Mucosa of descending colon (tissue), 3 donors: ENCODE measurements around the gene TBL1XR1. TPM values are rescaled to one million over a fixed set of nuclear protein-coding genes. Genes with fewer than 3 reads are reported as not detected.
"Not testable (repeated sequence)": the region's sequence is repeated elsewhere in the genome, so short reads cannot be mapped to it uniquely, and the experiment has no call there.

ENCODE experiments used
- ATAC-seq: fragments of 200-7000 bp; cut with Tn5 transposase; one replicate; pipeline ENCODE4 v1.9.1; 2020; ENCODE audit warnings: mild to moderate bottlenecking, moderate library complexity
- DNase-seq, 3 donors: peaks; one replicate each; pipeline ENCODE4 v3.0.0-alpha.2; 2020
- H3K36me3 ChIP-seq: fragments of 200-600 bp; one replicate; pipeline ENCODE4 v1.8.0; 2021; ENCODE audit warnings: low read depth, mild to moderate bottlenecking
- H3K4me1 ChIP-seq: fragments of 200-600 bp; one replicate; pipeline ENCODE4 v1.8.0; 2021; ENCODE audit warnings: low read depth, mild to moderate bottlenecking
- H3K4me3 ChIP-seq: fragments of 200-600 bp; one replicate; pipeline ENCODE4 v1.8.0; 2021; ENCODE audit warnings: mild to moderate bottlenecking
- H3K9me3 ChIP-seq: fragments of 200-600 bp; one replicate; pipeline ENCODE4 v1.8.0; 2021; ENCODE audit warnings: mild to moderate bottlenecking
- CTCF ChIP-seq: fragments of 200-600 bp; IDR thresholded peaks from one replicate; pipeline ENCODE4 v1.8.0; 2022; ENCODE audit warnings: antibody characterized with exemption, mild to moderate bottlenecking
- intact Hi-C, 2 donors: fragments of 100-400 bp; cut with DNase I in 1 of 2; cut with micrococcal nuclease in 1 of 2; formaldehyde crosslinking; loops; one replicate each; pipeline versions ENCODE4 v1.11.0 to v1.11.1; 2022; cut with DNase I, micrococcal nuclease
- total RNA-seq, 3 donors: library from RNA; stranded (reverse); fragmentation: NEBNext Ultra II Directional in 2 of 3; extraction: Animal tissue kit (Norgen Biotek cat#: 25700) in 2 of 3; gene quantifications; one replicate each; pipeline versions ENCODE4 v1.2.1 to v1.2.4, GENCODE V29; 2021 to 2023
- donor health status: DM: no; HTN: no; CAD: no; lungs with moderate emphysema.
- donor health status: DM: no; HTN: no; CAD: no.
- donor health status: DM: no; HTN: yes; CAD: no.

The TBL1XR1 gene
- total RNA-seq, 3 donors from 2014 or later = 175 to 200 (median 178) TPM

- Histone ChIP-seq H3K4me1 (peaks cover 25% of the 10 kb centered on the region), H3K9me3 (no peaks in the 10 kb centered on the region), H3K4me3 (no peak overlapping the region), H3K36me3 (no peaks in the 10 kb centered on the region)
- no peak for DNase-seq
- TF ChIP-seq CTCF = no peak
- ATAC-seq = no peak
- intact Hi-C loops = loop anchor here (10.0 kb wide), 3 partner anchors 129 to 1191 kb away; no protein-coding TSS in a partner anchor
Observed at GRCh38 chr3:177193688-177194268, 3.5 kb downstream of the TBL1XR1 start.

- H3K9me3 ChIP-seq, H3K36me3 ChIP-seq, ATAC-seq, H3K4me3 ChIP-seq: not testable (repeated sequence)
- peak in 1 of 3 donors; percentile 5 for DNase-seq
- H3K4me1 ChIP-seq = peaks cover 22% of the 10 kb centered on the region
- intact Hi-C loops = loop anchor here (10.0 kb wide), 3 partner anchors 128 to 1192 kb away; no protein-coding TSS in a partner anchor
Observed at GRCh38 chr3:177193275-177193674, 4.0 kb downstream of the TBL1XR1 start.

GRCh38 chr3:177190756-177191681 lies 6.3 kb downstream of the TBL1XR1 start:
- ATAC-seq (no peak), DNase-seq (peak in 1 of 3 donors; percentile 1)
- Histone ChIP-seq H3K4me1 (peaks cover 26% of the 10 kb centered on the region), H3K36me3 (no peaks in the 10 kb centered on the region), H3K9me3 (no peaks in the 10 kb centered on the region), H3K4me3 (no peak overlapping the region)
- no peak for TF ChIP-seq CTCF
- intact Hi-C loops = loop anchor here (10.0 kb wide), 3 partner anchors 126 to 1194 kb away; no protein-coding TSS in a partner anchor

- ATAC-seq, H3K36me3 ChIP-seq, H3K4me3 ChIP-seq, H3K9me3 ChIP-seq: not testable (repeated sequence)
- DNase-seq = peak in 1 of 3 donors; percentile 0
- intact Hi-C loops = loop anchor here (10.0 kb wide), 3 partner anchors 125 to 1195 kb away; no protein-coding TSS in a partner anchor
- H3K4me1 ChIP-seq = peaks cover 29% of the 10 kb centered on the region
Observed at GRCh38 chr3:177190184-177190583, 7.1 kb downstream of the TBL1XR1 start.

- H3K4me3 ChIP-seq, DNase-seq, ATAC-seq, intact Hi-C loops, H3K9me3 ChIP-seq, H3K36me3 ChIP-seq: not testable (repeated sequence)
- peaks cover 29% of the 10 kb centered on the region for H3K4me1 ChIP-seq
Observed at GRCh38 chr3:177188325-177188724, 9.0 kb downstream of the TBL1XR1 start.

- no peak for DNase-seq
- TF ChIP-seq CTCF = no peak
- peak; percentile 33 for ATAC-seq
- intact Hi-C loops = no loop called here
- H3K36me3 ChIP-seq = no peaks in the 10 kb centered on the region
- H3K4me3 ChIP-seq = no peak overlapping the region
- H3K4me1 ChIP-seq = peaks cover 22% of the 10 kb centered on the region
- no peaks in the 10 kb centered on the region for H3K9me3 ChIP-seq
Observed at GRCh38 chr3:177186306-177186705, 11.0 kb downstream of the TBL1XR1 start.

GRCh38 chr3:177185035-177185574 lies 12.2 kb downstream of the TBL1XR1 start:
- peaks cover 15% of the 10 kb centered on the region for H3K4me1 ChIP-seq
- ATAC-seq (no peak), DNase-seq (peak in 1 of 3 donors; percentile 0)
- no peak overlapping the region for H3K4me3 ChIP-seq
- no peaks in the 10 kb centered on the region for H3K9me3 ChIP-seq
- intact Hi-C loops = no loop called here
- H3K36me3 ChIP-seq = no peaks in the 10 kb centered on the region
- TF ChIP-seq CTCF = no peak

- H3K9me3 ChIP-seq, ATAC-seq, H3K4me3 ChIP-seq, H3K36me3 ChIP-seq, intact Hi-C loops: not testable (repeated sequence)
- DNase-seq = peak in 1 of 3 donors; percentile 1
- peaks cover 15% of the 10 kb centered on the region for H3K4me1 ChIP-seq
Observed at GRCh38 chr3:177184602-177185001, 12.7 kb downstream of the TBL1XR1 start.
